Gastrocnemius medialis (tissue), 4 donors: ENCODE results near the gene LYSMD4. TPM values are rescaled to one million over a fixed set of nuclear protein-coding genes. Genes with fewer than 3 reads are reported as not detected.

Experiments
- ATAC-seq, 2 donors: fragments of 150-250 bp; one replicate each; pipeline ENCODE4 v1.9.1; 2016
- DNase-seq, 2 donors: peaks; one replicate each; pipeline ENCODE4 v3.0.0-alpha.2; 2019
- H3K27ac ChIP-seq, 4 donors: fragments of 200-600 bp; sonication (generic); 1 replicate in 1 of 4; 2 replicates in 3 of 4; pipeline ENCODE4 v1.5.1; 2016 to 2018; ENCODE audit warnings: mild to moderate bottlenecking in 2 of 4, moderate library complexity in 1 of 4
- H3K27me3 ChIP-seq, 3 donors: fragments of 200-600 bp; sonication (generic) in 2 of 3; 1 replicate in 1 of 3; 2 replicates in 2 of 3; pipeline versions ENCODE4 v1.5.1 to v1.6.0; 2016 to 2019; ENCODE audit warnings: mild to moderate bottlenecking in 1 of 3, moderate library complexity in 1 of 3
- H3K36me3 ChIP-seq, 2 donors: fragments of 200-600 bp; sonication (generic) in 1 of 2; one replicate each; pipeline ENCODE4 v1.5.1; 2017 to 2018
- H3K4me1 ChIP-seq, 2 donors: fragments of 200-600 bp; sonication (generic) in 1 of 2; one replicate each; pipeline ENCODE4 v1.5.1; 2016 to 2017; ENCODE audit warnings: mild to moderate bottlenecking in 2 of 2
- H3K4me3 ChIP-seq, 4 donors: fragments of 200-600 bp; sonication (generic) in 3 of 4; 1 replicate in 1 of 4; 2 replicates in 3 of 4; pipeline ENCODE4 v1.5.1; 2016 to 2019; ENCODE audit warnings: mild to moderate bottlenecking in 2 of 4
- H3K9me3 ChIP-seq, 3 donors: fragments of 200-600 bp; sonication (generic) in 2 of 3; 1 replicate in 1 of 3; 2 replicates in 2 of 3; pipeline ENCODE4 v1.5.1; 2016 to 2019
- CTCF ChIP-seq, 5 experiments: fragments of 450-650 bp in 3 of 5; fragments of 200-600 bp in 2 of 5; sonication (generic) in 2 of 5; IDR thresholded peaks in 4 of 5; conservative IDR thresholded peaks in 1 of 5; 1 replicate in 4 of 5; 2 replicates in 1 of 5; pipeline ENCODE4 v1.5.1; 2016 to 2019; ENCODE audit warnings: antibody characterized with exemption in 5 of 5, mild to moderate bottlenecking in 3 of 5, moderate library complexity in 3 of 5
- POLR2A ChIP-seq, 2 donors: fragments of 450-650 bp; IDR thresholded peaks; one replicate each; pipeline ENCODE4 v1.6.1; 2017; ENCODE audit warnings: antibody characterized with exemption in 2 of 2, mild to moderate bottlenecking in 2 of 2, moderate library complexity in 2 of 2
- in situ Hi-C, 4 donors: fragments of 200-750 bp; cut with MboI; loops; one replicate each; pipeline versions ENCODE4 v1.15.0 to v1.8.0; 2017; ENCODE audit warnings: low sequenced_read_pairs in 4 of 4
- intact Hi-C: fragments of 100-400 bp; cut with DNase I; formaldehyde crosslinking; loops from one replicate; pipeline ENCODE4 v1.15.1; 2023; ENCODE audit warnings: low total_unique reads
- total RNA-seq, 4 donors: library from RNA; depleted of rRNA; stranded (reverse); fragments of >200 nt; gene quantifications; one replicate each; pipeline versions ENCODE4 v1.1.0 to v1.2.3, GENCODE V29; 2016

LYSMD4 gene
- total RNA-seq, 4 donors from 2014 or later: 5.1 to 15.8 (median 11.9) TPM

- in situ Hi-C loops: loop anchor here in 2 of 4 donors (25.0 kb wide), 1 partner anchor 637 kb away; the partner anchor contains the start of gene SYNM (in 2 of the 2)
- no peaks in the 10 kb centered on the region for H3K27me3 ChIP-seq
- no peak overlapping the region for H3K4me3 ChIP-seq
- H3K4me1 ChIP-seq: no peaks in the 10 kb centered on the region
- no peaks in the 10 kb centered on the region for H3K36me3 ChIP-seq
- TF ChIP-seq POLR2A (IDR thresholded peaks at IDR 0.05) (no peak), CTCF (IDR thresholded peaks at IDR 0.05 in 4 of 5, conservative IDR thresholded peaks at IDR 0.05 in 1 of 5) (no peak)
- ATAC-seq: no peak
- no peak for DNase-seq
- no peaks in the 10 kb centered on the region for H3K9me3 ChIP-seq
- no peak overlapping the region for H3K27ac ChIP-seq
- intact Hi-C loops: no loop called here
Measured at GRCh38 chr15:99749386-99749785, 16.1 kb upstream of the LYSMD4 start.

GRCh38 chr15:99745370-99746086 is 12.3 kb upstream of the LYSMD4 start:
- DNase-seq (no peak), ATAC-seq (no peak)
- Histone ChIP-seq H3K36me3 (no peaks in the 10 kb centered on the region), H3K4me1 (no peaks in the 10 kb centered on the region), H3K27me3 (no peaks in the 10 kb centered on the region), H3K27ac (no peak overlapping the region), H3K9me3 (no peaks in the 10 kb centered on the region), H3K4me3 (no peak overlapping the region)
- intact Hi-C loops: no loop called here
- no peak for TF ChIP-seq POLR2A (IDR thresholded peaks at IDR 0.05)
- no peak for TF ChIP-seq CTCF (IDR thresholded peaks at IDR 0.05 in 4 of 5, conservative IDR thresholded peaks at IDR 0.05 in 1 of 5)
- in situ Hi-C loops: loop anchor here in 2 of 4 donors (25.0 kb wide), 1 partner anchor 633 kb away; the partner anchor contains the start of gene SYNM (in 2 of the 2)

GRCh38 chr15:99744142-99744541 is 10.9 kb upstream of the LYSMD4 start:
- in situ Hi-C loops (loop anchor here in 2 of 4 donors (25.0 kb wide), 1 partner anchor 632 kb away; the partner anchor contains the start of gene SYNM (in 2 of the 2)), intact Hi-C loops (no loop called here)
- no peak for TF ChIP-seq CTCF (IDR thresholded peaks at IDR 0.05 in 4 of 5, conservative IDR thresholded peaks at IDR 0.05 in 1 of 5)
- ATAC-seq (no peak), DNase-seq (no peak)
- H3K4me3 ChIP-seq: no peak overlapping the region
- no peaks in the 10 kb centered on the region for H3K4me1 ChIP-seq
- no peaks in the 10 kb centered on the region for H3K9me3 ChIP-seq
- no peaks in the 10 kb centered on the region for H3K27me3 ChIP-seq
- H3K27ac ChIP-seq: no peak overlapping the region
- H3K36me3 ChIP-seq: no peaks in the 10 kb centered on the region

GRCh38 chr15:99741835-99742234 is 8.6 kb upstream of the LYSMD4 start:
- in situ Hi-C loops: loop anchor here in 2 of 4 donors (25.0 kb wide), 1 partner anchor 630 kb away; the partner anchor contains the start of gene SYNM (in 2 of the 2)
- Histone ChIP-seq H3K27me3 (no peaks in the 10 kb centered on the region), H3K9me3 (no peaks in the 10 kb centered on the region), H3K36me3 (no peaks in the 10 kb centered on the region), H3K27ac (no peak overlapping the region), H3K4me1 (no peaks in the 10 kb centered on the region), H3K4me3 (no peak overlapping the region)
- intact Hi-C loops: no loop called here
- TF ChIP-seq POLR2A (IDR thresholded peaks at IDR 0.05): no peak
- no peak for TF ChIP-seq CTCF (IDR thresholded peaks at IDR 0.05 in 4 of 5, conservative IDR thresholded peaks at IDR 0.05 in 1 of 5)
- ATAC-seq (no peak), DNase-seq (no peak)
